Breast epithelium (tissue), 3 donors: ENCODE measurements around the gene PDE6C.

ENCODE experiments used
- CTCF ChIP-seq, 3 donors: fragments of 450-650 bp; IDR thresholded peaks; one replicate each; pipeline ENCODE4 v1.5.1; 2016 to 2017; ENCODE audit warnings: antibody characterized with exemption in 3 of 3, mild to moderate bottlenecking in 3 of 3, moderate library complexity in 3 of 3
- POLR2A ChIP-seq: fragments of 450-650 bp; IDR thresholded peaks from one replicate; pipeline ENCODE4 v1.6.1; 2016; ENCODE audit warnings: antibody characterized with exemption, mild to moderate bottlenecking, moderate library complexity

GRCh38 chr10:93589648-93590562 is 22.4 kb upstream of the PDE6C start:
- no peak for TF ChIP-seq POLR2A
- no peak for TF ChIP-seq CTCF (IDR thresholded peaks at IDR 0.05)
